Lung (tissue), 12 donors: ENCODE results near the gene TEKTIP1. TPM values are rescaled to one million over a fixed set of nuclear protein-coding genes. Genes with fewer than 3 reads are reported as not detected.

Experiments
- ATAC-seq: fragments of 200-7000 bp; cut with Tn5 transposase; one replicate; pipeline ENCODE4 v1.9.1; 2020; ENCODE audit warnings: moderate number of reproducible peaks; ENCODE audit not compliant: insufficient read depth, low FRiP score
- DNase-seq, 3 donors: peaks; one replicate each; pipeline ENCODE4 v3.0.0-alpha.2; 2013 to 2017
- H3K27ac ChIP-seq, 2 donors: one replicate each; pipeline ENCODE4 v1.5.1; 2013; ENCODE audit warnings: mild to moderate bottlenecking in 2 of 2, moderate library complexity in 2 of 2, control low read depth in 1 of 2, inconsistent platforms in 1 of 2, low read depth in 1 of 2, low read length in 1 of 2
- H3K27me3 ChIP-seq, 3 donors: one replicate each; pipeline ENCODE4 v1.5.1; 2013; ENCODE audit warnings: low read length in 2 of 3; ENCODE audit not compliant: control insufficient read depth in 3 of 3, insufficient read depth in 3 of 3
- H3K36me3 ChIP-seq, 4 donors: one replicate each; pipeline ENCODE4 v1.5.1; 2013; ENCODE audit warnings: low read length in 4 of 4, mild to moderate bottlenecking in 1 of 4, moderate library complexity in 1 of 4; ENCODE audit not compliant: control insufficient read depth in 4 of 4, insufficient read depth in 4 of 4
- H3K4me1 ChIP-seq, 5 donors: one replicate each; pipeline ENCODE4 v1.5.1; 2013; ENCODE audit warnings: low read length in 5 of 5, mild to moderate bottlenecking in 2 of 5, moderate library complexity in 1 of 5; ENCODE audit not compliant: control insufficient read depth in 5 of 5, insufficient read depth in 5 of 5
- H3K4me3 ChIP-seq: one replicate; pipeline ENCODE4 v1.5.1; 2013; ENCODE audit warnings: mild to moderate bottlenecking, control low read depth, moderate library complexity
- H3K9ac ChIP-seq, 2 donors: one replicate each; pipeline ENCODE4 v1.5.1; 2013; ENCODE audit warnings: low read length in 2 of 2, control low read depth in 1 of 2; ENCODE audit not compliant: insufficient read depth in 1 of 2
- H3K9me3 ChIP-seq, 4 donors: one replicate each; pipeline ENCODE4 v1.5.1; 2013; ENCODE audit warnings: low read length in 3 of 4, mild to moderate bottlenecking in 1 of 4, moderate library complexity in 1 of 4; ENCODE audit not compliant: control insufficient read depth in 4 of 4, insufficient read depth in 3 of 4
- CTCF ChIP-seq: IDR thresholded peaks from 2 replicates; pipeline ENCODE4 v1.5.1; 2012; ENCODE audit warnings: mild to moderate bottlenecking; ENCODE audit errors: control extremely low read depth, extremely low read depth
- WGBS, 2 donors: extraction: QIAGEN DNeasy Blood & Tissue Kit; methylation state at CpG; one replicate each; pipeline ENCODE4 v1.1.7; 2013; 5-methylcytosine and 5-hydroxymethylcytosine counted together
- polyA plus RNA-seq, 2 donors: library from polyadenylated mRNA; stranded (reverse); fragments of 200-250 nt; gene quantifications; one replicate each; pipeline ENCODE4 v1.2.1, GENCODE V29; 2013
- total RNA-seq, 2 donors: library from RNA; depleted of rRNA in 1 of 2; stranded (reverse); fragments of >200 nt in 1 of 2; gene quantifications; one replicate each; pipeline ENCODE4 v1.2.1, GENCODE V29; 2014 to 2021
- donor health status: control.
- donor health status: control.
- donor health status: Bipolar disorder and iron deficiency.
- donor health status: healthy.
- donor health status: DM: yes; HTN: yes; CAD: no.

TEKTIP1 gene
- total and polyA plus RNA-seq, 4 donors: 0.20 to 5.8 (median 0.91) TPM

- H3K4me1 ChIP-seq: peaks cover 0 to 13% (median 4%) of the 10 kb centered on the region in 5 donors
- DNase-seq (peak; percentile 98 to 99 (median 98)), ATAC-seq (peak; percentile 88)
- peak within 1 kb of the TSS; percentile 71 to 92 for H3K27ac ChIP-seq
- TF ChIP-seq CTCF: no peak
- H3K9ac ChIP-seq: peak within 1 kb of the TSS; percentile 92 to 99
- peaks cover 0 to 3% (median 0%) of the 10 kb centered on the region in 4 donors for H3K9me3 ChIP-seq
- peak within 1 kb of the TSS; percentile 74 for H3K4me3 ChIP-seq
- whole genome bisulfite sequencing, 2 donors: 0 to 1% methylated on average over 47 to 52 of the region's 52 CpGs
- H3K27me3 ChIP-seq: no peaks in the 10 kb centered on the region
- H3K36me3 ChIP-seq: peaks cover 0 to 12% (median 8%) of the 10 kb centered on the region in 4 donors
Observed at GRCh38 chr19:3500429-3501101, 38.4 kb upstream of the TEKTIP1 start, which contains the start of gene DOHH. DOHH (minus strand) TSS chr19:3500674; CDS start chr19:3496814, 3,860 bp downstream.

DNA sequence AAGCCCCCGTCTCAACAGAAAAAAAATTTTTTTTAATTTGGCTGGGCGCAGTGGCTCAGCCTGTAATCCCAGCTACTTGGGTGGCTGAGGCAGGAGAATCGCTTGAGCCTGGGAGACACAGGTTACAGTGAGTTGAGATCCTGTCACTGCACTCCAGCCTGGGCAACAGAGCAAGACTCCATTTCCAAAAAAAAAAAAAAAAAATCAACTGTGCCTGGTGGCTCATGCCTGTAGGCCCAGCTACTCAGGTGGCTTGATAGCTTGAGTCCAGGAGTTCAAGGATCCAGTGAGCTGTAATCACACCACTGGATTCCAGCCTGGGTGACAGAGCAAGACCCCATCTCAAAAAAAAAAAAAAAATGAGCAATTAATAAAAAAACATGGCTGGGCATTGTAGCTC lies 37.2 kb upstream of the TEKTIP1 start:
- ATAC-seq (no peak), DNase-seq (no peak)
- Histone ChIP-seq H3K27me3 (no peaks in the 10 kb centered on the region), H3K4me1 (peaks cover 0 to 15% (median 4%) of the 10 kb centered on the region in 5 donors), H3K4me3 (no peak overlapping the region), H3K9me3 (peaks cover 0 to 1% (median 0%) of the 10 kb centered on the region in 4 donors), H3K36me3 (peaks cover 0 to 5% (median under 1%) of the 10 kb centered on the region in 4 donors), H3K9ac (no peak overlapping the region), H3K27ac (no peak overlapping the region)
- no peak for TF ChIP-seq CTCF
- 89 to 97% methylated on average over 3 of the region's 3 CpGs for WGBS, 2 donors

- no peak for TF ChIP-seq CTCF
- Histone ChIP-seq H3K4me3 (no peak overlapping the region), H3K4me1 (peaks cover 3 to 23% (median 9%) of the 10 kb centered on the region in 5 donors), H3K27ac (no peak overlapping the region), H3K27me3 (no peaks in the 10 kb centered on the region), H3K9ac (no peak overlapping the region), H3K9me3 (no peaks in the 10 kb centered on the region), H3K36me3 (no peaks in the 10 kb centered on the region)
- no peak for DNase-seq
- 78 to 80% methylated on average over 13 of the region's 13 CpGs for WGBS, 2 donors
- no peak for ATAC-seq
Observed at GRCh38 chr19:3503036-3503572, 35.9 kb upstream of the TEKTIP1 start.
